Lung (tissue), 12 donors: ENCODE results near the gene TTC21B. TPM values are rescaled to one million over a fixed set of nuclear protein-coding genes. Genes with fewer than 3 reads are reported as not detected.

Experiments used
- ATAC-seq: fragments of 200-7000 bp; cut with Tn5 transposase; one replicate; pipeline ENCODE4 v1.9.1; 2020; ENCODE audit warnings: moderate number of reproducible peaks; ENCODE audit not compliant: insufficient read depth, low FRiP score
- DNase-seq, 3 donors: peaks; one replicate each; pipeline ENCODE4 v3.0.0-alpha.2; 2013 to 2017
- H3K27ac ChIP-seq, 2 donors: one replicate each; pipeline ENCODE4 v1.5.1; 2013; ENCODE audit warnings: mild to moderate bottlenecking in 2 of 2, moderate library complexity in 2 of 2, control low read depth in 1 of 2, inconsistent platforms in 1 of 2, low read depth in 1 of 2, low read length in 1 of 2
- H3K27me3 ChIP-seq, 3 donors: one replicate each; pipeline ENCODE4 v1.5.1; 2013; ENCODE audit warnings: low read length in 2 of 3; ENCODE audit not compliant: control insufficient read depth in 3 of 3, insufficient read depth in 3 of 3
- H3K36me3 ChIP-seq, 4 donors: one replicate each; pipeline ENCODE4 v1.5.1; 2013; ENCODE audit warnings: low read length in 4 of 4, mild to moderate bottlenecking in 1 of 4, moderate library complexity in 1 of 4; ENCODE audit not compliant: control insufficient read depth in 4 of 4, insufficient read depth in 4 of 4
- H3K4me1 ChIP-seq, 5 donors: one replicate each; pipeline ENCODE4 v1.5.1; 2013; ENCODE audit warnings: low read length in 5 of 5, mild to moderate bottlenecking in 2 of 5, moderate library complexity in 1 of 5; ENCODE audit not compliant: control insufficient read depth in 5 of 5, insufficient read depth in 5 of 5
- H3K4me3 ChIP-seq: one replicate; pipeline ENCODE4 v1.5.1; 2013; ENCODE audit warnings: mild to moderate bottlenecking, control low read depth, moderate library complexity
- H3K9ac ChIP-seq, 2 donors: one replicate each; pipeline ENCODE4 v1.5.1; 2013; ENCODE audit warnings: low read length in 2 of 2, control low read depth in 1 of 2; ENCODE audit not compliant: insufficient read depth in 1 of 2
- H3K9me3 ChIP-seq, 4 donors: one replicate each; pipeline ENCODE4 v1.5.1; 2013; ENCODE audit warnings: low read length in 3 of 4, mild to moderate bottlenecking in 1 of 4, moderate library complexity in 1 of 4; ENCODE audit not compliant: control insufficient read depth in 4 of 4, insufficient read depth in 3 of 4
- CTCF ChIP-seq: IDR thresholded peaks from 2 replicates; pipeline ENCODE4 v1.5.1; 2012; ENCODE audit warnings: mild to moderate bottlenecking; ENCODE audit errors: control extremely low read depth, extremely low read depth
- WGBS, 2 donors: extraction: QIAGEN DNeasy Blood & Tissue Kit; methylation state at CpG; one replicate each; pipeline ENCODE4 v1.1.7; 2013; 5-methylcytosine and 5-hydroxymethylcytosine counted together
- polyA plus RNA-seq, 2 donors: library from polyadenylated mRNA; stranded (reverse); fragments of 200-250 nt; gene quantifications; one replicate each; pipeline ENCODE4 v1.2.1, GENCODE V29; 2013
- total RNA-seq, 2 donors: library from RNA; depleted of rRNA in 1 of 2; stranded (reverse); fragments of >200 nt in 1 of 2; gene quantifications; one replicate each; pipeline ENCODE4 v1.2.1, GENCODE V29; 2014 to 2021
- donor health status: control.
- donor health status: control.
- donor health status: Bipolar disorder and iron deficiency.
- donor health status: healthy.
- donor health status: DM: yes; HTN: yes; CAD: no.

The TTC21B gene
- total and polyA plus RNA-seq, 4 donors: 5.0 to 146 (median 15.0) TPM

GRCh38 chr2:165905854-165906253, 47.7 kb downstream of the TTC21B start:
- DNase-seq (no peak), ATAC-seq (no peak)
- Histone ChIP-seq H3K27ac (no peak overlapping the region), H3K36me3 (peaks cover 0 to 20% (median 11%) of the 10 kb centered on the region in 4 donors), H3K9me3 (no peaks in the 10 kb centered on the region), H3K4me3 (no peak overlapping the region), H3K27me3 (no peaks in the 10 kb centered on the region), H3K4me1 (peaks cover 0 to 8% (median 0%) of the 10 kb centered on the region in 5 donors), H3K9ac (no peak overlapping the region)
- TF ChIP-seq CTCF: no peak
- 85 to 96% methylated on average over 2 of the region's 2 CpGs for WGBS, 2 donors

- WGBS, 2 donors: 93 to 100% methylated on average over 1 of the region's 1 CpG
- ATAC-seq: no peak
- peaks cover 0 to 20% (median 12%) of the 10 kb centered on the region in 4 donors for H3K36me3 ChIP-seq
- no peaks in the 10 kb centered on the region for H3K9me3 ChIP-seq
- no peak overlapping the region for H3K4me3 ChIP-seq
- H3K27me3 ChIP-seq: no peaks in the 10 kb centered on the region
- H3K9ac ChIP-seq: no peak overlapping the region
- no peak overlapping the region for H3K27ac ChIP-seq
- TF ChIP-seq CTCF: no peak
- H3K4me1 ChIP-seq: peaks cover 0 to 8% (median 0%) of the 10 kb centered on the region in 5 donors
- no peak for DNase-seq
Measured at GRCh38 chr2:165905269-165905668, 48.3 kb downstream of the TTC21B start.

GRCh38 chr2:165904432-165904831, 49.1 kb downstream of the TTC21B start:
- no peaks in the 10 kb centered on the region for H3K27me3 ChIP-seq
- no peak overlapping the region for H3K27ac ChIP-seq
- ATAC-seq (no peak), DNase-seq (no peak)
- H3K4me3 ChIP-seq: no peak overlapping the region
- H3K9me3 ChIP-seq: no peaks in the 10 kb centered on the region
- H3K9ac ChIP-seq: no peak overlapping the region
- TF ChIP-seq CTCF: no peak
- peaks cover 0 to 8% (median 0%) of the 10 kb centered on the region in 5 donors for H3K4me1 ChIP-seq
- H3K36me3 ChIP-seq: peaks cover 0 to 24% (median 12%) of the 10 kb centered on the region in 4 donors
- 97% methylated on average over 2 of the region's 2 CpGs for WGBS, 2 donors

GRCh38 chr2:165903406-165903805, 50.2 kb downstream of the TTC21B start:
- Histone ChIP-seq H3K4me1 (peaks cover 0 to 8% (median 0%) of the 10 kb centered on the region in 5 donors), H3K27ac (no peak overlapping the region), H3K27me3 (no peaks in the 10 kb centered on the region), H3K9ac (no peak overlapping the region), H3K36me3 (peaks cover 0 to 29% (median 15%) of the 10 kb centered on the region in 4 donors), H3K4me3 (no peak overlapping the region), H3K9me3 (no peaks in the 10 kb centered on the region)
- no peak for TF ChIP-seq CTCF
- ATAC-seq: no peak
- no peak for DNase-seq
- WGBS, 2 donors: 91% methylated on average over 5 of the region's 5 CpGs
